SH-SY5Y (cell line): ENCODE data around the gene SPATA25.

Experiments used
- GATA2 ChIP-seq: IDR thresholded peaks from 2 replicates; pipeline ENCODE4 v1.6.1; 2011; ENCODE audit warnings: mild to moderate bottlenecking, low read depth, low read length
- GATA3 ChIP-seq: IDR thresholded peaks from 2 replicates; pipeline ENCODE4 v1.6.1; 2011; ENCODE audit warnings: low read depth, mild to moderate bottlenecking, low read length, moderate library complexity

- TF ChIP-seq GATA2 (no peak), GATA3 (no peak)
Observed at GRCh38 chr20:45909336-45909808, 21.9 kb upstream of the SPATA25 start.
